ENCODE measurements around the gene PABPN1L. TPM values are rescaled to one million over a fixed set of nuclear protein-coding genes. Genes with fewer than 3 reads are reported as not detected.
A peak's percentile ranks its signal among the peaks of the same experiment; 100 is the strongest.
"Not testable (repeated sequence)": the region's sequence is repeated elsewhere in the genome, so short reads cannot be mapped to it uniquely, and the experiment has no call there.

PABPN1L gene
- total RNA-seq, 2 donors from 2014 or later = not detected

GRCh38 chr16:88840600-88841215, 25.8 kb downstream of the PABPN1L start:
- intact Hi-C loops (cut with DNase I) = no loop called here
- DNase-seq (no peak), ATAC-seq (no peak)

- intact Hi-C loops (cut with DNase I) = no loop called here
- DNase-seq (no peak), ATAC-seq (no peak)
Observed at GRCh38 chr16:88839745-88840599, 26.5 kb downstream of the PABPN1L start.

- ATAC-seq = no peak
- intact Hi-C loops (cut with DNase I) = no loop called here
- DNase-seq = no peak
Observed at GRCh38 chr16:88839026-88839529, 27.4 kb downstream of the PABPN1L start.

GRCh38 chr16:88838566-88838965, 27.9 kb downstream of the PABPN1L start:
- ATAC-seq = no peak
- DNase-seq = no peak
- intact Hi-C loops (cut with DNase I) = no loop called here

DNA sequence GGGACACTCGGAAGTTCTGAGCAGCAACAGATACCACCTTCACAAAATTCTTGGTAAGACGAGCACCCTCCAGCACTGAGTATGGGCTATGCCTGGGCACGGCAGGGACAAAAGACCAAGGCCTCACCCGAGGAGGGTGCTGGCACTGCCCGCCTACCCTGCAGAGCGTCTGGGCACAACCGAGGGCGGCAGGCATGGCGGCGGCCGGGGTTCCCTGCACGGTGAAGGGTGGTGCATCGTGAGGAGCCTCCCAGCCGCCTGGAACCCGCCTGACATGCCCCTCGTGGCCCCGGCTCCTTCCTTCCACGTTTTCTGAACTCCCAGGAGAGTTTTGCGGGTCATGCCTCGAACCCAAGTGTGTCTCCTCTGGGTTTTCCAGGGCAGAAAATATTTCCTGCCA, 28.7 kb downstream of the PABPN1L start:
- DNase-seq (no peak), ATAC-seq (no peak)
- intact Hi-C loops (cut with DNase I) = no loop called here

DNA sequence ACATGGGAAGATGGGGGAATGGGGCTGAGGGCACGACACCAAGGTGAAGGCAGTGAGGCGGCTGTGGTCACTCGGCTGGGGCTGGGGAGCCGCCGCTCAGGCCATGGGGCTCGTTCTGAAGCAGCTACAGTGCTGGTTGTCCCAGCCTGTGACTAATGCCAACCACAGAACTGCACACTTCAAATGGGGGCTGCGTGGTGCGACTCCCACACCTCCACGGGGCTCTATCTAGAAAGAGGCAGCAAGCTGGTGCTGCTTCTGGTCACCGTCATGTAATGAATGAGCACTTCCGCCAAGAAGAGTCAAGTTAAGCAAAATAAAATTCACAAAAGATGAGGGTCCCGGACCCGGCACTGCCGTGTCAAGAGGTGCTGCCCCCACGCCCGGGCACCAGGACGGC, 29.7 kb downstream of the PABPN1L start:
- DNase-seq = no peak
- intact Hi-C loops (cut with DNase I) = no loop called here
- ATAC-seq = no peak

GRCh38 chr16:88835818-88836217, 30.6 kb downstream of the PABPN1L start:
- ATAC-seq (no peak), DNase-seq (no peak)
- intact Hi-C loops (cut with DNase I) = no loop called here

- intact Hi-C loops (cut with DNase I) = no loop called here
- DNase-seq = peak; percentile 46
- ATAC-seq = peak; percentile 20 to 31
Observed at GRCh38 chr16:88835383-88835782, 31.1 kb downstream of the PABPN1L start.

DNA sequence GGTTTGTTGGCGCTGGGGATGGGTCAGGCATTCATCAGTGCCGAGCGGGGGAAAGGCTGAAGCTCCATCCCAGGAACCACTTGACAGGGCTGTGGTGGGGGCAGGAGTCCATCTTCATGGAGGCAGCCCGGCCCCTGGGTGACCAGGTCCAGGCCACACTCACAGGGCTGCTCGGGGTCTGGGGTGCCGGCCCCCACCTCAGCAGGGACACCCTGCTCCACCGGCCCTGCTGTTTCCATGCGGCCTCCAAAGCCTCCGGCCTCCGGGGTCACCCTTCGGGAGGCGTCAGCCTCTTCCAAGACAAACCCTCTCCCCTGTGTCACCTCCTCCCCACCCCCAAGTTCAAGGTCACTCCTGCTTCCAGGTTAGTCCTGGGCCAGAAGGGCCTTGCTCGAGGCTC, 31.8 kb downstream of the PABPN1L start:
- DNase-seq (no peak), ATAC-seq (no peak)
- intact Hi-C loops (cut with DNase I) = no loop called here

- ATAC-seq (no peak), DNase-seq (no peak)
- intact Hi-C loops (cut with DNase I) = no loop called here
Observed at GRCh38 chr16:88833086-88833485, 33.4 kb downstream of the PABPN1L start.

DNA sequence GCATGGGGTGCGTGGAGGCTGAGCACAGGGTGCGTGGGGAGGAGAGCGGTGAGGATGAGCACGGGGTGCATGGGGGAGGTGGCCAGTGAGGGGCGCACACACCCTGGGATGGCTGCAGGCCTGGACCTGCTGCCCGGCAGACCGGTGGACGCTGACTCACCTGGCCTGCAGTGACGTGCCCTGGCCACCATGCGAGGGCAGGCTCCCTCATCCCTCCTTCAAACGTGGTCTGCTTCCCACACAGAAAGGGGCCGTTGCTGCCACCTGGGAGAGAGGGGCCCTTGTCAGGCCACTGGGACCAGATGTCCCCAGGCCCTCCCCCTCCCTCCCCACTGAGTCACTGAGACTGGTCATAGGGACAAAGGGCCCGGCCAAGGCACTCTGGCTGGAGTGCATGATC, 34.6 kb downstream of the PABPN1L start:
- DNase-seq = no peak
- no peak for ATAC-seq
- intact Hi-C loops (cut with DNase I) = no loop called here

GRCh38 chr16:88830783-88831182, 35.7 kb downstream of the PABPN1L start:
- intact Hi-C loops (cut with DNase I) = no loop called here
- ATAC-seq (no peak), DNase-seq (no peak)

GRCh38 chr16:88830258-88830657, 36.2 kb downstream of the PABPN1L start:
- intact Hi-C loops (cut with DNase I) = no loop called here
- ATAC-seq = peak in 1 of 2 donors; percentile 35
- no peak for DNase-seq

DNA sequence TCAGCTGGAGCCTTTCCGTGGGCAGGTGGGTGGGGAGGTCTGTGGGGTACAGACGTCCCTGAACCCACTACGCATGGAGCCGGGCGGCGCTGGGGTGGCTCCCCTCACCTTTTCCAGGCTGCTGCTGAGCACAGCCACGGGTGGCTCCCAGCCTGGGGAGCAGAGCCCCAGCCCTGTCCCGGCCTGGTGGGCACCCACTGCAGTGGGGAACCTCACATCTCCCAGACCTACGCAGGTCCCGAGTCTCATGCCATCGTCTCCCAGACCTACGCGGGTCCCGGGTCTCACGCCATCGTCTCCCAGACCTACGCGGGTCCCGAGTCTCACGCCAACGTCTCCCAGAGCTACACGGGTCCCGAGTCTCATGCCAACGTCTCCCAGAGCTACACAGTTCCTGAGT, 37.7 kb downstream of the PABPN1L start:
- DNase-seq (no peak), ATAC-seq (no peak)
- intact Hi-C loops (cut with DNase I) = no loop called here

DNA sequence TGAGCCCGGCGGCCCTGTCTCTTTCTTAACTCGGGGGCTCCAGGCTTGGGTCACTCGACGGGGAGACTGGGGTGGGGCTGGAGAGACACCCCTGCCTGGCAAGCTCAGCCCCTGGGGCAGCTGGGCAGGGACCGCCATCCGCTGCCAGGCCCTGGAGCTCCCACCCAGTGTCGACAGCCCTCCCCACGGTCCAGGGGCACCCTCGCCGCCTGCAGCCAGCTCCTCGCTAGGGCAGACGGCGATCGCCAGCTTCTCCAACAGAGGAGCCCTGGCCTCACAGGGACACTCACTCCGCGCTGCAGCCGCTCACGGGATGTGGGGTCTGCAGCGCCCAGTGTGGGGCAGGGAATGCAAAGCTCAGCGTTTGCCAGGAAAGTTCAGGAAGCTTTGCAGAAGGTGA, 38.7 kb downstream of the PABPN1L start:
- ATAC-seq (no peak), DNase-seq (no peak)
- intact Hi-C loops (cut with DNase I) = no loop called here

DNA sequence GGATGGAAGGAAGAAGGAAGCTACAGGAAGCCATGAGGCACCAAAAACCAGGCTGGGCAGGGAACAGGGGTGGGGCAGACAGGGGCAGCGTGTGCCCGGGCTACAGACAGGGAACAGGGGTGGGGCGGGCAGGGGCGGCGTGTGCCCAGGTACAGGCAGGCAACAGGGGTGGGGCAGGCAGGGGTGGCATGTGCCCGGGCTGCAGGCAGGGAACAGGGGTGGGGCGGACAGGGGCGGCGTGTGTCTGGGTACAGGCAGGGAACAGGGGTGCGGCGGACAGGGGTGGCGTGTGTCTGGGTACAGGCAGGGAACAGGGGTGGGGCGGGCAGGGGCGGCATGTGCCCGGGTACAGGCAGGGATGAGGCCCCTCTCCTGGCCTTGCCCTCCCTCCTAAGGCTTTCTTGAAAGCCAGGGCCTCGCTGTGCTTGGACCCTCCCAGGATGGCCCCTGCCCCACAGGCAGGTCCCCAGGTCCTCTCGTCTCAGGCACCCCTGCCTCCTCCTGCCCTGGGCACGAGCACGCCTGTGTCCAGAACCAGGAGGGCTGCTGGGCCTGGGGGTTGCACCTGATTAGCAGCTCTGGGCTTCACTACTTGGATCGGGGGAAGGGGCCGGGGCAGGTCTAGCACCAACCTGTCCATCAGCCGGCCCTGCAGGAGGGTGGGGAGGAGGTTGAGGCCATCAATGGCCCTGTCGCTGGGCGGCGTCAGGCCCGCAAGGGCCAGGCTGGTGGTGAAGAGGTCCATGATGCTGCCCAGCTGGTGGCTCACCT, 40.2 kb downstream of the PABPN1L start:
- no peak for ATAC-seq
- intact Hi-C loops (cut with DNase I) = no loop called here
- no peak for DNase-seq

DNA sequence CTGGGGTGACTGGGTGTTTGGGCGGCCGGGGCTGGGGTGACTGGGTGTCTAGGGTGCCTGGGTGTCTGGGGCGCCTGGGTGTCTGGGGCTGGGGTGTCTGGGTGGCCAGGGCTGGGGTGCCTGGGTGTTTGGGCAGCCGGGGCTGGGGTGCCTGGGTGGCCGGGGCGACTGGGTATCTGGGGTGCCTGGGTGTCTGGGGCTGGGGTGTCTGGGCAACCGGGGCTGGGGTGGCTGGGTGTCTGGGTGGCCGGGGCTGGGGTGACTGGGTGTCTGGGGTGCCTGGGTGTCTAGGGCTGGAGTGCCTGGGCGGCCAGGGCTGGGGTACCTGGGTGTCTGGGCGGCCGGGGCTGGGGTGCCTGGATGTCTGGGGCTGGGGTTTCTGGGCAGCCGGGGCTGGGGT, 41.3 kb downstream of the PABPN1L start:
- ATAC-seq (no peak), DNase-seq (no peak)
- intact Hi-C loops (cut with DNase I) = no loop called here

- intact Hi-C loops (cut with DNase I) = no loop called here
- no peak for DNase-seq
- no peak for ATAC-seq
Observed at GRCh38 chr16:88824256-88825077, 42.0 kb downstream of the PABPN1L start.

DNA sequence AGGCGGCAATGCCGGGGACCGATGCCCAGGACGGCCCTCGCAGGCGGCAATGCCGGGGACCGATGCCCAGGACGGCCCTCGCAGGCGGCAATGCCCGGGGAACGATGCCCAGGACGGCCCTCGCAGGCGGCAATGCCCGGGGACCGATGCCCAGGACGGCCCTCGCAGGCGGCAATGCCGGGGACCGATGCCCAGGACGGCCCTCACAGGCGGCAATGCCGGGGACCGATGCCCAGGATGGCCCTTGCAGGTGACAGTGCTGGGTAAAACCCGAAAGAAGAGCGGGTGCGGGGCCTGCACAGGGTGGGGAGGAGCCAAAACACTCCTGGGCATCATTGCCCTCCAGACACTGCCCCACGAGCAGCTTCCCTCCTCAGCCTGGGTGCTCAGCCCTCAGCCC, 42.8 kb downstream of the PABPN1L start:
- intact Hi-C loops (cut with DNase I) = not testable (repeated sequence)

More for the DNA sequence above, 42.8 kb downstream of the PABPN1L start:
- not testable (repeated sequence) for DNase-seq, ATAC-seq

All from left cardiac atrium (tissue), 4 donors.